WTC11 (cell line): ENCODE results near the gene COX7C. TPM values are rescaled to one million over a fixed set of nuclear protein-coding genes. Genes with fewer than 3 reads are reported as not detected.

ENCODE experiments used
- ATAC-seq: fragments of 200-7000 bp; cut with Tn5 transposase; 2 replicates; pipeline ENCODE4 v1.10.0; 2021; ENCODE audit warnings: mild to moderate bottlenecking, moderate library complexity
- CTCF ChIA-PET: fragments of 300-600 bp; sonication (Branson Sonifier 250); formaldehyde crosslinking; loops from one replicate; lab custom pipeline; 2021; ENCODE audit warnings: antibody characterized with exemption; lab: Charles Lee
- POLR2A ChIA-PET: fragments of 350-600 bp; sonication (Branson Sonifier 250); formaldehyde crosslinking; loops from one replicate; lab custom pipeline; 2021; ENCODE audit warnings: antibody characterized with exemption; lab: Charles Lee
- DNase-seq: peaks from one replicate; pipeline ENCODE4 v3.0.0; 2021; ENCODE audit warnings: low spot score
- H3K27ac Mint-ChIP-seq: 2 replicates; pipeline ENCODE4 v1.8.0; 2021; ENCODE audit warnings: mixed read lengths
- H3K27me3 Mint-ChIP-seq: 2 replicates; pipeline ENCODE4 v1.8.0; 2021; ENCODE audit warnings: low read depth, mild to moderate bottlenecking, moderate library complexity, mixed read lengths
- H3K36me3 Mint-ChIP-seq: 2 replicates; pipeline ENCODE4 v1.8.0; 2021; ENCODE audit warnings: mixed read lengths
- H3K4me1 Mint-ChIP-seq: 2 replicates; pipeline ENCODE4 v1.8.0; 2022; ENCODE audit warnings: mixed read lengths
- H3K4me3 Mint-ChIP-seq: 2 replicates; pipeline ENCODE4 v1.8.0; 2021; ENCODE audit warnings: mild to moderate bottlenecking, moderate library complexity, mixed read lengths
- H3K9me3 Mint-ChIP-seq: 2 replicates; pipeline ENCODE4 v1.8.0; 2021; ENCODE audit warnings: mixed read lengths
- FOXJ3 ChIP-seq: sonication (generic); formaldehyde crosslinking; IDR thresholded peaks from 2 replicates; pipeline ENCODE4 v1.9.0; 2021; ENCODE audit warnings: missing genetic modification reagents, mild to moderate bottlenecking, borderline replicate concordance
- FOXK1 ChIP-seq: sonication (generic); formaldehyde crosslinking; IDR thresholded peaks from 2 replicates; pipeline ENCODE4 v1.8.0; 2022; ENCODE audit warnings: mild to moderate bottlenecking, moderate library complexity, missing genetic modification reagents
- HMGA2 ChIP-seq: fragments of 250-450 bp; sonication (Bioruptor Pico); IDR thresholded peaks from 2 replicates; pipeline ENCODE4 v1.4.0; 2021; ENCODE audit warnings: mild to moderate bottlenecking, moderate library complexity
- NFATC4 ChIP-seq: fragments of 250-450 bp; sonication (Bioruptor Pico); IDR thresholded peaks from 2 replicates; pipeline ENCODE4 v1.9.0; 2021; ENCODE audit warnings: mild to moderate bottlenecking
- NR2C2 ChIP-seq: sonication (generic); formaldehyde crosslinking; IDR thresholded peaks from 2 replicates; pipeline ENCODE4 v1.8.0; 2022; ENCODE audit warnings: mild to moderate bottlenecking, missing genetic modification reagents
- NR3C1 ChIP-seq: sonication (generic); formaldehyde crosslinking; conservative IDR thresholded peaks from 2 replicates; pipeline ENCODE4 v1.8.1; 2023; ENCODE audit warnings: low read depth, mild to moderate bottlenecking, missing genetic modification reagents
- RELA ChIP-seq: sonication (generic); formaldehyde crosslinking; IDR thresholded peaks from 2 replicates; pipeline ENCODE4 v1.8.1; 2022; ENCODE audit warnings: missing genetic modification reagents, mild to moderate bottlenecking, borderline replicate concordance
- TCF7 ChIP-seq: sonication (generic); formaldehyde crosslinking; IDR thresholded peaks from 2 replicates; pipeline ENCODE4 v1.8.0; 2022; ENCODE audit warnings: mild to moderate bottlenecking, low read depth, missing genetic modification reagents, moderate library complexity
- ZBTB21 ChIP-seq: sonication (generic); formaldehyde crosslinking; IDR thresholded peaks from 2 replicates; pipeline ENCODE4 v1.8.1; 2023; ENCODE audit warnings: mild to moderate bottlenecking, missing genetic modification reagents, borderline replicate concordance
- ZNF138 ChIP-seq: sonication (generic); formaldehyde crosslinking; conservative IDR thresholded peaks from 2 replicates; pipeline ENCODE4 v1.8.1; 2022; ENCODE audit warnings: mild to moderate bottlenecking, moderate library complexity, missing genetic modification reagents
- ZNF396 ChIP-seq: fragments of 250-450 bp; sonication (Bioruptor Pico); IDR thresholded peaks from 2 replicates; pipeline ENCODE4 v1.8.0; 2021; ENCODE audit warnings: mild to moderate bottlenecking, moderate library complexity, borderline replicate concordance
- ZNF671 ChIP-seq: fragments of 250-450 bp; sonication (Bioruptor Pico); IDR thresholded peaks from 2 replicates; pipeline ENCODE4 v1.8.0; 2021; ENCODE audit warnings: mild to moderate bottlenecking
- total RNA-seq: library from RNA; stranded (reverse); gene quantifications from 3 replicates; pipeline ENCODE4 v1.2.3, GENCODE V29; 2021
- TF ChIP-seq, protein P1 (sequence below): sonication (generic); formaldehyde crosslinking; IDR thresholded peaks from 2 replicates; pipeline ENCODE4 v1.8.0; 2022; ENCODE audit warnings: mild to moderate bottlenecking, missing genetic modification reagents
- TF ChIP-seq, protein P2 (sequence below): fragments of 250-450 bp; sonication (Bioruptor Pico); IDR thresholded peaks from 2 replicates; pipeline ENCODE4 v1.9.0; 2021; ENCODE audit warnings: mild to moderate bottlenecking
- TF ChIP-seq, protein P3 (sequence below): sonication (generic); formaldehyde crosslinking; IDR thresholded peaks from 2 replicates; pipeline ENCODE4 v1.8.1; 2022; ENCODE audit warnings: missing genetic modification reagents, borderline replicate concordance
- TF ChIP-seq, protein P4 (sequence below): sonication (generic); formaldehyde crosslinking; conservative IDR thresholded peaks from 2 replicates; pipeline ENCODE4 v1.8.1; 2023; ENCODE audit warnings: mild to moderate bottlenecking, low read depth, missing genetic modification reagents, moderate library complexity
- TF ChIP-seq, protein P5 (sequence below): fragments of 250-450 bp; sonication (Bioruptor Pico); IDR thresholded peaks from 2 replicates; pipeline ENCODE4 v1.9.0; 2021; ENCODE audit warnings: moderate library complexity, mild to moderate bottlenecking, inconsistent platforms, borderline replicate concordance
- TF ChIP-seq, protein P6 (sequence below): fragments of 250-450 bp; sonication (Bioruptor Pico); IDR thresholded peaks from 2 replicates; pipeline ENCODE4 v2.1.2; 2022; ENCODE audit warnings: mild to moderate bottlenecking, moderate library complexity
- TF ChIP-seq, protein P7 (sequence below): sonication (generic); formaldehyde crosslinking; IDR thresholded peaks from 2 replicates; pipeline ENCODE4 v1.8.1; 2022; ENCODE audit warnings: mild to moderate bottlenecking, missing genetic modification reagents, moderate library complexity, borderline replicate concordance
- TF ChIP-seq, protein P8 (sequence below): sonication (generic); formaldehyde crosslinking; IDR thresholded peaks from 2 replicates; pipeline ENCODE4 v1.8.0; 2022; ENCODE audit warnings: mild to moderate bottlenecking, missing genetic modification reagents
- TF ChIP-seq, protein P9 (sequence below): sonication (generic); formaldehyde crosslinking; conservative IDR thresholded peaks from 2 replicates; pipeline ENCODE4 v1.8.1; 2022; ENCODE audit warnings: mild to moderate bottlenecking, missing genetic modification reagents

Gene COX7C
- total RNA-seq, 1 experiment from 2014 or later, result 858 TPM

DNA sequence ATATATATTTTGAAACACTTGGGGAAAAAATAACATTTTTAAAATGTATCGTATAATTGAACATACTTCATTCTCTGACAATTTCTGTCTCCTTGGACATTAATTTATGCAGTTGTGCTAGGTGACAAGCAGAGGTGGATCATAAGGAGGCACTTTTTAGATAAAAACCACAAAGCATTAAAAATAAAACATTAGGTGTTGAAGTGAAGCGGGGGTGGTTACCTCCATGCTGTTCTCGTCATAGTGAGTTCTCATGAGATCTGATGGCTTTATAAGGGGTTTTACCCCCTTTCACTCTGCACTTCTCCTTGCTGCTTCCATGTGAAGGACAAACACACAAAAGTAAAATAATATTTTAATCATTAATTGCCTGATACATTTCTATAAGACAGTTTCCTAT, 11.9 kb upstream of the COX7C start:
- peaks cover 4% of the 10 kb centered on the region for H3K9me3 Mint-ChIP-seq
- CTCF ChIA-PET, result no interaction called here
- TF ChIP-seq NR2C2 (CRISPR knock-in tag), result no peak
- no peak for TF ChIP-seq HMGA2
- TF ChIP-seq, protein P1, sequence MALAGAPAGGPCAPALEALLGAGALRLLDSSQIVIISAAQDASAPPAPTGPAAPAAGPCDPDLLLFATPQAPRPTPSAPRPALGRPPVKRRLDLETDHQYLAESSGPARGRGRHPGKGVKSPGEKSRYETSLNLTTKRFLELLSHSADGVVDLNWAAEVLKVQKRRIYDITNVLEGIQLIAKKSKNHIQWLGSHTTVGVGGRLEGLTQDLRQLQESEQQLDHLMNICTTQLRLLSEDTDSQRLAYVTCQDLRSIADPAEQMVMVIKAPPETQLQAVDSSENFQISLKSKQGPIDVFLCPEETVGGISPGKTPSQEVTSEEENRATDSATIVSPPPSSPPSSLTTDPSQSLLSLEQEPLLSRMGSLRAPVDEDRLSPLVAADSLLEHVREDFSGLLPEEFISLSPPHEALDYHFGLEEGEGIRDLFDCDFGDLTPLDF (CRISPR knock-in tag), result no peak
- TF ChIP-seq, protein P2, sequence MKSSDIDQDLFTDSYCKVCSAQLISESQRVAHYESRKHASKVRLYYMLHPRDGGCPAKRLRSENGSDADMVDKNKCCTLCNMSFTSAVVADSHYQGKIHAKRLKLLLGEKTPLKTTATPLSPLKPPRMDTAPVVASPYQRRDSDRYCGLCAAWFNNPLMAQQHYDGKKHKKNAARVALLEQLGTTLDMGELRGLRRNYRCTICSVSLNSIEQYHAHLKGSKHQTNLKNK (CRISPR knock-in tag), result no peak
- TF ChIP-seq FOXK1 (CRISPR knock-in tag), result no peak
- no peak for TF ChIP-seq TCF7 (CRISPR knock-in tag)
- TF ChIP-seq, protein P3, sequence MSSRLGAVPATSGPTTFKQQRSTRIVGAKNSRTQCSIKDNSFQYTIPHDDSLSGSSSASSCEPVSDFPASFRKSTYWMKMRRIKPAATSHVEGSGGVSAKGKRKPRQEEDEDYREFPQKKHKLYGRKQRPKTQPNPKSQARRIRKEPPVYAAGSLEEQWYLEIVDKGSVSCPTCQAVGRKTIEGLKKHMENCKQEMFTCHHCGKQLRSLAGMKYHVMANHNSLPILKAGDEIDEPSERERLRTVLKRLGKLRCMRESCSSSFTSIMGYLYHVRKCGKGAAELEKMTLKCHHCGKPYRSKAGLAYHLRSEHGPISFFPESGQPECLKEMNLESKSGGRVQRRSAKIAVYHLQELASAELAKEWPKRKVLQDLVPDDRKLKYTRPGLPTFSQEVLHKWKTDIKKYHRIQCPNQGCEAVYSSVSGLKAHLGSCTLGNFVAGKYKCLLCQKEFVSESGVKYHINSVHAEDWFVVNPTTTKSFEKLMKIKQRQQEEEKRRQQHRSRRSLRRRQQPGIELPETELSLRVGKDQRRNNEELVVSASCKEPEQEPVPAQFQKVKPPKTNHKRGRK (CRISPR knock-in tag), result no peak
- TF ChIP-seq, protein P4, sequence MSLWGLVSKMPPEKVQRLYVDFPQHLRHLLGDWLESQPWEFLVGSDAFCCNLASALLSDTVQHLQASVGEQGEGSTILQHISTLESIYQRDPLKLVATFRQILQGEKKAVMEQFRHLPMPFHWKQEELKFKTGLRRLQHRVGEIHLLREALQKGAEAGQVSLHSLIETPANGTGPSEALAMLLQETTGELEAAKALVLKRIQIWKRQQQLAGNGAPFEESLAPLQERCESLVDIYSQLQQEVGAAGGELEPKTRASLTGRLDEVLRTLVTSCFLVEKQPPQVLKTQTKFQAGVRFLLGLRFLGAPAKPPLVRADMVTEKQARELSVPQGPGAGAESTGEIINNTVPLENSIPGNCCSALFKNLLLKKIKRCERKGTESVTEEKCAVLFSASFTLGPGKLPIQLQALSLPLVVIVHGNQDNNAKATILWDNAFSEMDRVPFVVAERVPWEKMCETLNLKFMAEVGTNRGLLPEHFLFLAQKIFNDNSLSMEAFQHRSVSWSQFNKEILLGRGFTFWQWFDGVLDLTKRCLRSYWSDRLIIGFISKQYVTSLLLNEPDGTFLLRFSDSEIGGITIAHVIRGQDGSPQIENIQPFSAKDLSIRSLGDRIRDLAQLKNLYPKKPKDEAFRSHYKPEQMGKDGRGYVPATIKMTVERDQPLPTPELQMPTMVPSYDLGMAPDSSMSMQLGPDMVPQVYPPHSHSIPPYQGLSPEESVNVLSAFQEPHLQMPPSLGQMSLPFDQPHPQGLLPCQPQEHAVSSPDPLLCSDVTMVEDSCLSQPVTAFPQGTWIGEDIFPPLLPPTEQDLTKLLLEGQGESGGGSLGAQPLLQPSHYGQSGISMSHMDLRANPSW (CRISPR knock-in tag), result no peak
- no peak for TF ChIP-seq RELA (CRISPR knock-in tag)
- no peak for TF ChIP-seq ZBTB21
- TF ChIP-seq, protein P5, sequence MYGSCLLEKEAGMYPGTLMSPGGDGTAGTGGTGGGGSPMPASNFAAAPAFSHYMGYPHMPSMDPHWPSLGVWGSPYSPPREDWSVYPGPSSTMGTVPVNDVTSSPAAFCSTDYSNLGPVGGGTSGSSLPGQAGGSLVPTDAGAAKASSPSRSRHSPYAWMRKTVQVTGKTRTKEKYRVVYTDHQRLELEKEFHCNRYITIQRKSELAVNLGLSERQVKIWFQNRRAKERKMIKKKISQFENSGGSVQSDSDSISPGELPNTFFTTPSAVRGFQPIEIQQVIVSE, result no peak
- TF ChIP-seq ZNF671, result no peak
- no peak for TF ChIP-seq NFATC4 (CRISPR knock-in tag)
- TF ChIP-seq, protein P6, sequence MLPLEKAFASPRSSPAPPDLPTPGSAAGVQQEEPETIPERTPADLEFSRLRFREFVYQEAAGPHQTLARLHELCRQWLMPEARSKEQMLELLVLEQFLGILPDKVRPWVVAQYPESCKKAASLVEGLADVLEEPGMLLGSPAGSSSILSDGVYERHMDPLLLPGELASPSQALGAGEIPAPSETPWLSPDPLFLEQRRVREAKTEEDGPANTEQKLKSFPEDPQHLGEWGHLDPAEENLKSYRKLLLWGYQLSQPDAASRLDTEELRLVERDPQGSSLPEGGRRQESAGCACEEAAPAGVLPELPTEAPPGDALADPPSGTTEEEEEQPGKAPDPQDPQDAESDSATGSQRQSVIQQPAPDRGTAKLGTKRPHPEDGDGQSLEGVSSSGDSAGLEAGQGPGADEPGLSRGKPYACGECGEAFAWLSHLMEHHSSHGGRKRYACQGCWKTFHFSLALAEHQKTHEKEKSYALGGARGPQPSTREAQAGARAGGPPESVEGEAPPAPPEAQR, result no peak
- no peak for TF ChIP-seq ZNF396
- TF ChIP-seq ZNF138 (CRISPR knock-in tag), result no peak
- TF ChIP-seq, all 79 proteins: peak for 0
- POLR2A ChIA-PET, result interaction anchor here (0.6 kb wide), 1 partner anchor 10 kb away, joined by 4 read pairs; no protein-coding TSS in a partner anchor
- H3K27ac Mint-ChIP-seq, result no peak overlapping the region
- H3K36me3 Mint-ChIP-seq, result no peaks in the 10 kb centered on the region
- DNase-seq (no peak), ATAC-seq (no peak)
- no peaks in the 10 kb centered on the region for H3K4me1 Mint-ChIP-seq
- no peak overlapping the region for H3K4me3 Mint-ChIP-seq
- H3K27me3 Mint-ChIP-seq, result no peaks in the 10 kb centered on the region

DNA sequence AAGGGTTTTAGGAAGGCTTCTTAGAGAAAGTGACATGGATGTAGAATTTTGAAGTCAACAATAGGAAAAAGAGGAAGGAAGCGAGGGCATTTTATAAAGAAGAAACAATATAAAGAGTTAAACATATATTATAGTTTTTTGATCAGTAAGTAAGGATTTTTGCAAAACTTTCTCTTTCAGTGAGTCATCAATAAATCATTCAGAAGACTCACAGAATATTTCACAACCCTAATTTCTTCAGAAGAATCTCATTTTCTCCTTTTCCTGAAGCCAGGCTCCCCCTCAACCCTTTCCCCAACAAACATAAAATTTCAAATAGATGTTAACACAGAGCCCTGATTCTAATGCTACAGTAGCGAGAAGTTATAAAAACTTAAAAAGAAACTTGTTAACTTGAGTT, 4.3 kb upstream of the COX7C start:
- POLR2A ChIA-PET, result no interaction called here
- Mint-ChIP-seq H3K4me3 (no peak overlapping the region), H3K27ac (no peak overlapping the region), H3K27me3 (no peaks in the 10 kb centered on the region), H3K4me1 (peaks cover 4% of the 10 kb centered on the region), H3K36me3 (peaks cover 6% of the 10 kb centered on the region), H3K9me3 (0 out of 2 replicates have a peak, but pooled peaks cover 3% of the 10 kb centered on the region)
- ATAC-seq (no peak), DNase-seq (no peak)
- CTCF ChIA-PET, result no interaction called here
- TF ChIP-seq FOXJ3 (no peak), NR3C1 (CRISPR knock-in tag) (no peak)
- TF ChIP-seq, protein P7, sequence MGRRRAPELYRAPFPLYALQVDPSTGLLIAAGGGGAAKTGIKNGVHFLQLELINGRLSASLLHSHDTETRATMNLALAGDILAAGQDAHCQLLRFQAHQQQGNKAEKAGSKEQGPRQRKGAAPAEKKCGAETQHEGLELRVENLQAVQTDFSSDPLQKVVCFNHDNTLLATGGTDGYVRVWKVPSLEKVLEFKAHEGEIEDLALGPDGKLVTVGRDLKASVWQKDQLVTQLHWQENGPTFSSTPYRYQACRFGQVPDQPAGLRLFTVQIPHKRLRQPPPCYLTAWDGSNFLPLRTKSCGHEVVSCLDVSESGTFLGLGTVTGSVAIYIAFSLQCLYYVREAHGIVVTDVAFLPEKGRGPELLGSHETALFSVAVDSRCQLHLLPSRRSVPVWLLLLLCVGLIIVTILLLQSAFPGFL (CRISPR knock-in tag), result no peak
- TF ChIP-seq, protein P8, sequence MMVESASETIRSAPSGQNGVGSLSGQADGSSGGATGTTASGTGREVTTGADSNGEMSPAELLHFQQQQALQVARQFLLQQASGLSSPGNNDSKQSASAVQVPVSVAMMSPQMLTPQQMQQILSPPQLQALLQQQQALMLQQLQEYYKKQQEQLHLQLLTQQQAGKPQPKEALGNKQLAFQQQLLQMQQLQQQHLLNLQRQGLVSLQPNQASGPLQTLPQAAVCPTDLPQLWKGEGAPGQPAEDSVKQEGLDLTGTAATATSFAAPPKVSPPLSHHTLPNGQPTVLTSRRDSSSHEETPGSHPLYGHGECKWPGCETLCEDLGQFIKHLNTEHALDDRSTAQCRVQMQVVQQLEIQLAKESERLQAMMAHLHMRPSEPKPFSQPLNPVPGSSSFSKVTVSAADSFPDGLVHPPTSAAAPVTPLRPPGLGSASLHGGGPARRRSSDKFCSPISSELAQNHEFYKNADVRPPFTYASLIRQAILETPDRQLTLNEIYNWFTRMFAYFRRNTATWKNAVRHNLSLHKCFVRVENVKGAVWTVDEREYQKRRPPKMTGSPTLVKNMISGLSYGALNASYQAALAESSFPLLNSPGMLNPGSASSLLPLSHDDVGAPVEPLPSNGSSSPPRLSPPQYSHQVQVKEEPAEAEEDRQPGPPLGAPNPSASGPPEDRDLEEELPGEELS (CRISPR knock-in tag), result no peak
- TF ChIP-seq, protein P9, sequence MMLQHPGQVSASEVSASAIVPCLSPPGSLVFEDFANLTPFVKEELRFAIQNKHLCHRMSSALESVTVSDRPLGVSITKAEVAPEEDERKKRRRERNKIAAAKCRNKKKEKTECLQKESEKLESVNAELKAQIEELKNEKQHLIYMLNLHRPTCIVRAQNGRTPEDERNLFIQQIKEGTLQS (CRISPR knock-in tag), result no peak
